ENCODE measurements around the gene PALD1.

PALD1 gene

GRCh38 chr10:70504521-70505358 lies 26.2 kb downstream of the PALD1 start:
- no peak for DNase-seq (ENCODE audit: low spot score)

GRCh38 chr10:70505908-70506307 lies 27.3 kb downstream of the PALD1 start:
- DNase-seq (ENCODE audit: low spot score) = no peak

- no peak for DNase-seq (ENCODE audit: low spot score)
Measured at GRCh38 chr10:70507966-70508365, 29.4 kb downstream of the PALD1 start.

GRCh38 chr10:70508912-70509756 lies 30.6 kb downstream of the PALD1 start:
- DNase-seq (ENCODE audit: low spot score) = peak; percentile 63

- DNase-seq (ENCODE audit: low spot score) = no peak
Measured at GRCh38 chr10:70509757-70510147, 31.2 kb downstream of the PALD1 start.

GRCh38 chr10:70510453-70510852 lies 31.9 kb downstream of the PALD1 start:
- DNase-seq (ENCODE audit: low spot score) = no peak

- DNase-seq (ENCODE audit: low spot score) = no peak
Measured at GRCh38 chr10:70510904-70511303, 32.3 kb downstream of the PALD1 start.

GRCh38 chr10:70512149-70512639 lies 33.6 kb downstream of the PALD1 start:
- no peak for DNase-seq (ENCODE audit: low spot score)

- no peak for DNase-seq (ENCODE audit: low spot score)
Measured at GRCh38 chr10:70513848-70514309, 35.3 kb downstream of the PALD1 start.

GRCh38 chr10:70514591-70514990 lies 36.0 kb downstream of the PALD1 start:
- DNase-seq (ENCODE audit: low spot score) = no peak

GRCh38 chr10:70515035-70515667 lies 36.6 kb downstream of the PALD1 start:
- no peak for DNase-seq (ENCODE audit: low spot score)

- peak; percentile 58 for DNase-seq (ENCODE audit: low spot score)
Measured at GRCh38 chr10:70518695-70519094, 40.1 kb downstream of the PALD1 start.

- no peak for DNase-seq (ENCODE audit: low spot score)
Measured at GRCh38 chr10:70523057-70523456, 44.5 kb downstream of the PALD1 start.

GRCh38 chr10:70523549-70523948 lies 45.0 kb downstream of the PALD1 start:
- DNase-seq (ENCODE audit: low spot score) = no peak

- no peak for DNase-seq (ENCODE audit: low spot score)
Measured at GRCh38 chr10:70528314-70528713, 49.7 kb downstream of the PALD1 start.

- peak; percentile 79 for DNase-seq (ENCODE audit: low spot score)
Measured at GRCh38 chr10:70528741-70529362, 50.3 kb downstream of the PALD1 start.

- DNase-seq (ENCODE audit: low spot score) = no peak
Measured at GRCh38 chr10:70529848-70530247, 51.3 kb downstream of the PALD1 start.

- no peak for DNase-seq (ENCODE audit: low spot score)
Measured at GRCh38 chr10:70530315-70530714, 51.7 kb downstream of the PALD1 start.

GRCh38 chr10:70532554-70533188 lies 54.1 kb downstream of the PALD1 start:
- no peak for DNase-seq (ENCODE audit: low spot score)

- DNase-seq (ENCODE audit: low spot score) = no peak
Measured at GRCh38 chr10:70533189-70533558, 54.6 kb downstream of the PALD1 start.

- no peak for DNase-seq (ENCODE audit: low spot score)
Measured at GRCh38 chr10:70534281-70534680, 55.7 kb downstream of the PALD1 start.

All from AG20443 (cell line).